ENCODE measurements around the gene FAHD2A.
"Not testable (repeated sequence)": the region's sequence is repeated elsewhere in the genome, so short reads cannot be mapped to it uniquely, and the experiment has no call there.

FAHD2A gene

DNA sequence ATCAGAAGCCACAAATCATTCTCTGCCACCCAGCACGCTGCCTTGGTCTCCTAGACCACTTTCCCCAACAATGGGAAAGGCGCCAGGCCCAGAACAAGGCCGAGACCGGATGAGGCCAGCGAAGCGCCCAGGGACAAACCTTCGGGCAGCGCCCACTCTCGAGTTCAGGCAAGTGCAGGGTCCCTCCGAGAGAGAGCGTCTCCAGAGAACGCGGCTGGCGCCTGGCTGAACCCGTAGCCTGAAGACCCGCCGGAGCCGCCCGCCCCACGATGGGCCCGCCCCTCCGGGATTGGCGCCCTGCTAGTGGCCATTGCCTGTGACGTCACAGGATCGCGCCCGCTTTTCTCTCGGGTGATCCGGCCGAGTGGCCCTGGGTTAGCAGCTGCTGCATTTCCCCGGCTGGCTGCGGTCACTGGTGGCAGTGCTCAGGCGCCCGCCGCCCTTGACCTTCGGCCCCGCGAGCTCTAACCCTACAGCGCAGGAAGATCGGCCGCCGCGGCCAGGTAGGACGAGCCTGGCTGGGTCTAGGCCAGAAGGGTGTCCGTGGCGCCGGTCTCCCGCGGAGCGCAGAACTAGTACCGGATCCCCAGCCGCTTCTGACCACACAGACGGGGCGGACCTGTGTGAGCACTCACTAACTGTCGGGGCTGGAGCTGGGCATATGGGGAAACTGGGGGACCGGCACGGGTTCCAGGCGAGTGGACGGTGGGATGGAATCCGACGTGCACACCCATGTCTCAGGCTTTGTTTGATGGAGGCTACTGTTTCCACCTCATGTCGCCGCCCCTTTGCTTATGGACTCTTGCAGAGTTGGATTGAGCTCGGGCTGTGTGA lies at the start of gene FAHD2A:
Gene FAHD2A, plus strand, starts transcription at position 339 of the 834 bp plus-strand sequence. CDS start 2,851 bp downstream, outside the sequence.
- Histone ChIP-seq H3K4me3 (ENCODE audit: low read depth in 1 of 2, low read length in 1 of 2) (peak within 1 kb of the TSS; percentile 70 to 72), H3K27me3 (peaks cover 5% of the 10 kb centered on the region), H3K27ac (peak within 1 kb of the TSS; percentile 55), H3K9me3 (no peaks in the 10 kb centered on the region), H3K4me1 (ENCODE audit: control insufficient read depth in 1 of 2, insufficient read depth in 1 of 2, low read depth in 1 of 2, low read length in 1 of 2) (peaks cover 14 to 19% of the 10 kb centered on the region in 2 experiments), H3K36me3 (no peaks in the 10 kb centered on the region)
- TF ChIP-seq, protein P1, sequence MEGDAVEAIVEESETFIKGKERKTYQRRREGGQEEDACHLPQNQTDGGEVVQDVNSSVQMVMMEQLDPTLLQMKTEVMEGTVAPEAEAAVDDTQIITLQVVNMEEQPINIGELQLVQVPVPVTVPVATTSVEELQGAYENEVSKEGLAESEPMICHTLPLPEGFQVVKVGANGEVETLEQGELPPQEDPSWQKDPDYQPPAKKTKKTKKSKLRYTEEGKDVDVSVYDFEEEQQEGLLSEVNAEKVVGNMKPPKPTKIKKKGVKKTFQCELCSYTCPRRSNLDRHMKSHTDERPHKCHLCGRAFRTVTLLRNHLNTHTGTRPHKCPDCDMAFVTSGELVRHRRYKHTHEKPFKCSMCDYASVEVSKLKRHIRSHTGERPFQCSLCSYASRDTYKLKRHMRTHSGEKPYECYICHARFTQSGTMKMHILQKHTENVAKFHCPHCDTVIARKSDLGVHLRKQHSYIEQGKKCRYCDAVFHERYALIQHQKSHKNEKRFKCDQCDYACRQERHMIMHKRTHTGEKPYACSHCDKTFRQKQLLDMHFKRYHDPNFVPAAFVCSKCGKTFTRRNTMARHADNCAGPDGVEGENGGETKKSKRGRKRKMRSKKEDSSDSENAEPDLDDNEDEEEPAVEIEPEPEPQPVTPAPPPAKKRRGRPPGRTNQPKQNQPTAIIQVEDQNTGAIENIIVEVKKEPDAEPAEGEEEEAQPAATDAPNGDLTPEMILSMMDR (IDR thresholded peaks at IDR 0.05) = no peak

GRCh38 chr2:95353055-95353575 lies 49.4 kb upstream of the FAHD2A start:
- H3K27me3 ChIP-seq = peaks cover 37% of the 10 kb centered on the region
- H3K4me3 ChIP-seq (ENCODE audit: low read depth in 1 of 2, low read length in 1 of 2) = no peak overlapping the region
- no peak overlapping the region for H3K27ac ChIP-seq
- TF ChIP-seq, protein P1 (IDR thresholded peaks at IDR 0.05) = no peak
- no peaks in the 10 kb centered on the region for H3K9me3 ChIP-seq
- H3K4me1 ChIP-seq (ENCODE audit: control insufficient read depth in 1 of 2, insufficient read depth in 1 of 2, low read depth in 1 of 2, low read length in 1 of 2) = no peaks in the 10 kb centered on the region
- H3K36me3 ChIP-seq = no peaks in the 10 kb centered on the region

DNA sequence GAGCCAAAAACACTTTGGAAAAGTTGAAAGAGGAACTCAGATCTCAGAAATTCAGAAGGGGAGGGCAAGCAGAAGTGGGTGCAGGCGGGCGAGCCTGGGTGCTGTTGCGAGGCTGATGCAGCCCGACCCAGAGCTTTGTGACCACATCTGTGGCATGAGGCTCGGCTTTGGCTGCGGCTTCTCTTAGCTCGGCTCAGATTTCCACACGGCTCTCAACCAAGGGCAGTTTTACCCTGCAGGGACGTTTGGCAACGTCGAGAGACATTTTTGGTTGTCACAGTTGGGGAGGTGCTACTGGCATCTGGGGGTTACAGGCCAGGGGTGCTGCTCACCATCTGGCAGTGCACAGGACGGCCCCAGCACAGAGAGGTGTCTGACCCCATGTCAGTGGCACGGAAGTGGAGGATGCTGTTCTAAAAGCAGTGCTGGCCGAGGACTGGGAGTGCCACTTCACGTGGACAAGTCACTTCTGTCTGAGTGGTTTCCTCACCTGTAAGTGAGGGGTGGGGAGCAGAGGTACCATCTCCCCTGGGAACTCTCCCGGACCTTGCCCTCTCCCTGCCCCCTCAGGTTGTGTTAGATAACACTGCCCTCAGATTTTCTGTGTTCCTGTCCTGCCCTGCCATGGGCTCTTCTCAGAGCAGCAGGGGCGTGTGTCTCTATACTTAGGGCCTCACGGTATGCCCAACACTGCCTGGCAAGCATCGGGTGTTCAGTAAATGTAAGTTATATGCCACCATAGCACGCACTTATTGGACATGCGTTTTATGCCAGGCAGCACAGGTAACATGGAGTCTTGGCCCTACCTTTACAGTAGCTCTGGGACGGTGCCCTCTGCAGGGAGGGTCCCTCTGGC lies 48.7 kb upstream of the FAHD2A start:
- Histone ChIP-seq H3K27me3 (peaks cover 35% of the 10 kb centered on the region), H3K27ac (no peak overlapping the region), H3K4me3 (ENCODE audit: low read depth in 1 of 2, low read length in 1 of 2) (no peak overlapping the region), H3K9me3 (no peaks in the 10 kb centered on the region), H3K36me3 (no peaks in the 10 kb centered on the region), H3K4me1 (ENCODE audit: control insufficient read depth in 1 of 2, insufficient read depth in 1 of 2, low read depth in 1 of 2, low read length in 1 of 2) (no peaks in the 10 kb centered on the region)
- TF ChIP-seq, protein P1 (IDR thresholded peaks at IDR 0.05) = no peak

GRCh38 chr2:95354469-95354901 lies 48.0 kb upstream of the FAHD2A start:
- TF ChIP-seq, protein P1 (IDR thresholded peaks at IDR 0.05) = no peak
- Histone ChIP-seq H3K4me1 (ENCODE audit: control insufficient read depth in 1 of 2, insufficient read depth in 1 of 2, low read depth in 1 of 2, low read length in 1 of 2) (no peaks in the 10 kb centered on the region), H3K4me3 (ENCODE audit: low read depth in 1 of 2, low read length in 1 of 2) (no peak overlapping the region), H3K9me3 (no peaks in the 10 kb centered on the region), H3K27ac (no peak overlapping the region), H3K36me3 (no peaks in the 10 kb centered on the region), H3K27me3 (peaks cover 28% of the 10 kb centered on the region)

DNA sequence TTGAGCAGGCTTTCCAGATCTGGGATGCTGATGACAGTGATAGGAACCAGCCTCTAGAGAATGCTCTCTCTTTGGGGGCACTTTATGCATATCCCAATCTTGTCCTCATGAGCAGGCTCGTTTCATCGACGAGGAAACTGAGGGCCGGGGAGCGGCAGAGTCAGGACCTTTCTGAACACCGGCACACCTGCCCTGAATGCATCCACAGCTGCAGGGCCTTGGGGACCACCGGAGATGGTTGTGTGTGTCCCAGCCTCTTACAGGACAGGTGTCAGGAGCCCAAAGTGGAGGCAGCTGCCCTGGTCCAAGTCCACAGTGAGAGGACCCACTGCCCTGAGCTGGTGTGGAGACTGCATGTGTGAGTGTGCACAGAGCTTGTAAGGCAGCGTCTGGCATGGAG lies 47.6 kb upstream of the FAHD2A start:
- H3K27me3 ChIP-seq = peaks cover 24% of the 10 kb centered on the region
- no peak overlapping the region for H3K27ac ChIP-seq
- no peaks in the 10 kb centered on the region for H3K36me3 ChIP-seq
- H3K4me1 ChIP-seq (ENCODE audit: control insufficient read depth in 1 of 2, insufficient read depth in 1 of 2, low read depth in 1 of 2, low read length in 1 of 2) = no peaks in the 10 kb centered on the region
- no peak overlapping the region for H3K4me3 ChIP-seq (ENCODE audit: low read depth in 1 of 2, low read length in 1 of 2)
- TF ChIP-seq, protein P1 (IDR thresholded peaks at IDR 0.05) = no peak
- H3K9me3 ChIP-seq = no peaks in the 10 kb centered on the region

GRCh38 chr2:95355486-95355885 lies 47.0 kb upstream of the FAHD2A start:
- H3K27me3 ChIP-seq = peaks cover 18% of the 10 kb centered on the region
- H3K9me3 ChIP-seq; H3K27ac ChIP-seq; H3K36me3 ChIP-seq; H3K4me1 ChIP-seq (ENCODE audit: control insufficient read depth in 1 of 2, insufficient read depth in 1 of 2, low read depth in 1 of 2, low read length in 1 of 2); H3K4me3 ChIP-seq (ENCODE audit: low read depth in 1 of 2, low read length in 1 of 2): not testable (repeated sequence)

Measured in neutrophil (primary cell).